Keratinocyte (primary cell): ENCODE measurements around the gene CRTC1.

ENCODE experiments used
- CTCF ChIP-seq, 3 experiments: IDR thresholded peaks in 1 of 3; conservative IDR thresholded peaks in 1 of 3; optimal IDR thresholded peaks in 1 of 3; 2 replicates in 2 of 3; 3 replicates in 1 of 3; pipeline versions ENCODE3 to v1.5.1; 2011; ENCODE audit warnings: low read length in 3 of 3, mild to moderate bottlenecking in 3 of 3, moderate library complexity in 2 of 3, control low read depth in 1 of 3, inconsistent platforms in 1 of 3; ENCODE audit not compliant: insufficient read depth in 2 of 3; ENCODE audit errors: extremely low read depth in 1 of 3
- EZH2 ChIP-seq: IDR thresholded peaks from one replicate; pipeline ENCODE4 v1.6.1; 2012; ENCODE audit warnings: inconsistent platforms, mild to moderate bottlenecking, low read length, moderate library complexity

DNA sequence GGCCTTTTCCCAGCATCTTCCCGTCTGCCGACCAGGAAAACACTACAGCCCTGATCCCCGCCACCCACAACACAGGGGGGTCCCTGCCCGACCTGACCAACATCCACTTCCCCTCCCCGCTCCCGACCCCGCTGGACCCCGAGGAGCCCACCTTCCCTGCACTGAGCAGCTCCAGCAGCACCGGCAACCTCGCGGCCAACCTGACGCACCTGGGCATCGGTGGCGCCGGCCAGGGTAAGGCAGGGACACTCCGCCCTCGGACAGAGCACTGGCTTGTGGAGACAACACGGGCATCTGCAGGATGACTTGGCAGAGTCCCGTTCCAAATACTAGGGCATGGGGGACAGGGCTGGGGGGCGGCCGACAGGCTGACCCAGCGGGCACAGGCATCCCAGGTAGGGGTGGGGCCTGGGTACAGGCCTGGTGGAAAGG lies 76.5 kb downstream of the CRTC1 start:
- TF ChIP-seq CTCF (optimal IDR thresholded peaks at IDR 0.05 in 1 of 3, IDR thresholded peaks at IDR 0.05 in 1 of 3, conservative IDR thresholded peaks at IDR 0.05 in 1 of 3; ENCODE audit: extremely low read depth in 1 of 3, insufficient read depth in 2 of 3, low read length in 3 of 3), result no peak
- TF ChIP-seq EZH2, result no peak
